Erythroblast (primary cell): ENCODE results near the gene TPM1.

Experiments used
- GATA1 ChIP-seq: IDR thresholded peaks from 2 replicates; pipeline ENCODE4 v1.6.1; 2011; ENCODE audit warnings: low read depth, mild to moderate bottlenecking, control low read depth, low read length, moderate library complexity
- POLR2A ChIP-seq: IDR thresholded peaks from 2 replicates; pipeline ENCODE4 v1.6.1; 2011; ENCODE audit warnings: mild to moderate bottlenecking, low read length

DNA sequence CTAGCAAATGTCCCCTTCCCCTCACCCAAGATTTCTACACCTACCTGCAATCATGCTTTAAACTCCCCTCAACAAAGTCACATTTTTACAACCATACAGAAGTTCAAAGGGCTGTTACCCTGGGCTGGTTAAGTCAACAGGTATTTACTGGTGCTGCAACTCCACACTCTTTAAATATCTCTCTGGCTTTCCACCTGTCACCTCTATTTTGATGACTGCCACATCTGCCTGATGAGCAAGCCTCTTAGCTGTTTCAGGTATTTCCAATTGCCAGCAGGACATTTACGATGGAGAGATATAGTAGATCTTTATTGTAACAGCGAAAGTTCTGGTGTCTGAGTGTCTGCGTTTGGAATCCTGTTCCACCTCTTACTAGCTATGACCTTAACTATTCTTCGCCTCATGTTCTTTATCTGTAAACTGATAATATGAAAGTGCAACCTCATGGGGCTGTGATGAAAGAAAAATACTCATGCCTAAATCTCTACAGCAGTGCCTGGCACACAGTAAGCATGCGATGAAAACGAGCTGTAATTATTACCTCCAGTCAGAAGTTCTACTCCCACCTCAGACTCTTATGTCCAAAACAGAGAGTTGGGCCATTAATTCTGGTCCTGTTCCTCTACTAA, 44.2 kb upstream of the TPM1 start:
- TF ChIP-seq POLR2A (no peak), GATA1 (no peak)
